ENCODE data around the gene ZNHIT6. TPM values are rescaled to one million over a fixed set of nuclear protein-coding genes. Genes with fewer than 3 reads are reported as not detected.

Gene ZNHIT6
- total RNA-seq, 1 donor from 2014 or later: 19.3 TPM

DNA sequence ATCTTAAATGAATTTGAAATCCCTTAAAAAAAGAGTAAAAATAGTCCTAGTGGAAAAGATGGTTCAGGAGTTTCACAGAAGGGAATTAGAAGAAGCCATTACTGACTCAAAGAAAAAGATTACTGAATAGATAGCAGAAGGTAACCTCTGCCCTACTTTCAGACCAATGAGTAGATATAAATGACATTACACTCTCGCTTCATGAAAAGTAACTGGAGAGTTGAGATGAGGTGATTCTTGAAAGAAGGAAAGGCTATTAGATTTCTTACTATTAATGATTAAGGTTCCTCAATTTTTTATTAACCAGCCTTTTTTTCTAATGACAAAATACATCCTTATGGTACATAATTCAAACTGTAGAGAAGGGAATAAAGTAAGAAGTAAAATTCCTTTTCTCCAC lies 99.4 kb downstream of the ZNHIT6 start:
- Mint-ChIP-seq H3K4me1 (ENCODE audit: unreplicated experiment) (peaks cover 29% of the 10 kb centered on the region), H3K9me3 (peaks cover 8% of the 10 kb centered on the region), H3K27me3 (no peaks in the 10 kb centered on the region), H3K4me3 (no peak overlapping the region), H3K36me3 (no peaks in the 10 kb centered on the region), H3K27ac (no peak overlapping the region)
- no peak for DNase-seq (ENCODE audit: extremely low spot score, unreplicated experiment)
- TF ChIP-seq, protein P1, sequence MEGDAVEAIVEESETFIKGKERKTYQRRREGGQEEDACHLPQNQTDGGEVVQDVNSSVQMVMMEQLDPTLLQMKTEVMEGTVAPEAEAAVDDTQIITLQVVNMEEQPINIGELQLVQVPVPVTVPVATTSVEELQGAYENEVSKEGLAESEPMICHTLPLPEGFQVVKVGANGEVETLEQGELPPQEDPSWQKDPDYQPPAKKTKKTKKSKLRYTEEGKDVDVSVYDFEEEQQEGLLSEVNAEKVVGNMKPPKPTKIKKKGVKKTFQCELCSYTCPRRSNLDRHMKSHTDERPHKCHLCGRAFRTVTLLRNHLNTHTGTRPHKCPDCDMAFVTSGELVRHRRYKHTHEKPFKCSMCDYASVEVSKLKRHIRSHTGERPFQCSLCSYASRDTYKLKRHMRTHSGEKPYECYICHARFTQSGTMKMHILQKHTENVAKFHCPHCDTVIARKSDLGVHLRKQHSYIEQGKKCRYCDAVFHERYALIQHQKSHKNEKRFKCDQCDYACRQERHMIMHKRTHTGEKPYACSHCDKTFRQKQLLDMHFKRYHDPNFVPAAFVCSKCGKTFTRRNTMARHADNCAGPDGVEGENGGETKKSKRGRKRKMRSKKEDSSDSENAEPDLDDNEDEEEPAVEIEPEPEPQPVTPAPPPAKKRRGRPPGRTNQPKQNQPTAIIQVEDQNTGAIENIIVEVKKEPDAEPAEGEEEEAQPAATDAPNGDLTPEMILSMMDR (conservative IDR thresholded peaks at IDR 0.05): no peak

DNA sequence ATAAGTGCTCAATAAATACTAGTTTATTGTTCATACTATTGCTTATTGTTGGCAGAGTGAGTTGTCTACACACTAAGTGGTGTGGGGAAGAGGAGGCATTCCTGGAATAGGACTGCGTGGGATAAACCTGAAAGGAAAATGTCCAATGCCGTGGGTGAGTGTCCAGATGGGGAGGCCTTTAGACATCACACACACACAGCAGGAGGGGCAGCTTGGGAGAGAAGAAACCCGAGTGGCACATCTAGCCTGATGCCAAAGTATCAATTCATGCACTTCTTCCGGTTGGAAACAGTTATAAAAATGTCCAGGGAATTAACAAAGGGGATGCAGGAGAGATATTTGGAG lies 100.3 kb downstream of the ZNHIT6 start:
- no peaks in the 10 kb centered on the region for H3K36me3 Mint-ChIP-seq
- H3K9me3 Mint-ChIP-seq: peaks cover 8% of the 10 kb centered on the region
- TF ChIP-seq, protein P1 (conservative IDR thresholded peaks at IDR 0.05): no peak
- H3K4me3 Mint-ChIP-seq: no peak overlapping the region
- H3K27me3 Mint-ChIP-seq: no peaks in the 10 kb centered on the region
- no peak for DNase-seq (ENCODE audit: extremely low spot score, unreplicated experiment)
- peak overlapping the region; percentile 68 for H3K27ac Mint-ChIP-seq
- H3K4me1 Mint-ChIP-seq (ENCODE audit: unreplicated experiment): peaks cover 26% of the 10 kb centered on the region

DNA sequence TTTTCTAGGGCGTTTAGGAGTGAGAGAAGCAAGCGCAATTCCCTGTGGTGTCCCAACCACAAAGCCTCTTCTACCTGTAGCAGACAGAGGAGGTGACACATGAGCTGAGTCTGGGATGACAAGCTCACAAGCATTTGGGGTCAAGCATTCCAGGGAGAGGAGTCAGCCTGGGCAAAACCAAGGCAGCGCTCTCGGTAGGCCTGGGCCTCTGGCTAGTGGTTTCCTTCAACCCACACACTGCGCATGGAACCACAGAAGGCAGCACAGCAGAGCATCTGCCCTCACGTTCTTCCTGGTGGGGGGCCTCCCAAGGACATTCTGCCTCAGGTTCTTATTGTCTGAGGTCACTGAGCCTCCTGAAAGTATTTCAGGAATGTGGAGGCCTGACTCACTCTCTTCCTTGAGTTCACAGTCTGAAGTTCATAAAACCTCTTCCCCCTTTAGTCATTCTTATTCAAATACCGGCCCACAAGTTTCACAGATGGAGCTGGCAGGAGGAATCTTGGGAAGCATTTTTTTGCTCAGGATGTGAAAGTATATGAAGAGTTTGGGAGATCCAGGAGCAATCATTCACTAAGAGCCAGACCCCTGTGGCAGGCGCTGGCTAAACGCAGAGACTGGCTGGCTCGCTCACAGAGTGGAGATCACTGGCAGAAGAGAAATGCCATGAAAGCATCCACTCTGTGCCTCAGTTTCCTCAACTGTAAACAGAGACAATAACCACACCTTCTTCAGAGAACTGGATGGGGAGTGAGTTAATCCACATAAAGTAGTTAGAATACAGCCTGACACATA lies 100.9 kb downstream of the ZNHIT6 start:
- TF ChIP-seq, protein P1 (conservative IDR thresholded peaks at IDR 0.05): no peak
- H3K27ac Mint-ChIP-seq: peak overlapping the region; percentile 68
- H3K27me3 Mint-ChIP-seq: no peaks in the 10 kb centered on the region
- H3K36me3 Mint-ChIP-seq: no peaks in the 10 kb centered on the region
- H3K4me1 Mint-ChIP-seq (ENCODE audit: unreplicated experiment): peaks cover 20% of the 10 kb centered on the region
- H3K4me3 Mint-ChIP-seq: no peak overlapping the region
- no peak for DNase-seq (ENCODE audit: extremely low spot score, unreplicated experiment)
- peaks cover 8% of the 10 kb centered on the region for H3K9me3 Mint-ChIP-seq

DNA sequence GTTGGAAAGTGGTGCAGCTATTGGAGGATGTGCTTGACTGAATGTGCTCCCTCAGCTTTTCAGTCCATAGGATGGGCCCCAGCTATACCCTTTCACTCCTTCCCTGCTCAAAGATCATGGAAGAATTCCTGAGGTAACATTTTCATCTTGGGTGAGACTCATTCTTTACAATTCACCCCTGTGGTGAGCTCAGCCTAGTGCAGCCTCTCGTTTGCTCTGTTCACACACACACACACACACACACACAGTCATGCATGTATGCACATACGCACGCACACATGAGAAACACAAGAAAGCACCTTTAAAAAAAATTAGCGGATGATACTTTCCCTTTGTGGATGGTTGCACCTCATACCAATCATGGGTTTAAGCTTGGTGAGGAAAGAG lies 101.8 kb downstream of the ZNHIT6 start:
- Mint-ChIP-seq H3K4me1 (ENCODE audit: unreplicated experiment) (peaks cover 11% of the 10 kb centered on the region), H3K27me3 (no peaks in the 10 kb centered on the region), H3K36me3 (no peaks in the 10 kb centered on the region), H3K4me3 (no peak overlapping the region), H3K27ac (no peak overlapping the region), H3K9me3 (peaks cover 8% of the 10 kb centered on the region)
- no peak for DNase-seq (ENCODE audit: extremely low spot score, unreplicated experiment)
- TF ChIP-seq, protein P1 (conservative IDR thresholded peaks at IDR 0.05): no peak

DNA sequence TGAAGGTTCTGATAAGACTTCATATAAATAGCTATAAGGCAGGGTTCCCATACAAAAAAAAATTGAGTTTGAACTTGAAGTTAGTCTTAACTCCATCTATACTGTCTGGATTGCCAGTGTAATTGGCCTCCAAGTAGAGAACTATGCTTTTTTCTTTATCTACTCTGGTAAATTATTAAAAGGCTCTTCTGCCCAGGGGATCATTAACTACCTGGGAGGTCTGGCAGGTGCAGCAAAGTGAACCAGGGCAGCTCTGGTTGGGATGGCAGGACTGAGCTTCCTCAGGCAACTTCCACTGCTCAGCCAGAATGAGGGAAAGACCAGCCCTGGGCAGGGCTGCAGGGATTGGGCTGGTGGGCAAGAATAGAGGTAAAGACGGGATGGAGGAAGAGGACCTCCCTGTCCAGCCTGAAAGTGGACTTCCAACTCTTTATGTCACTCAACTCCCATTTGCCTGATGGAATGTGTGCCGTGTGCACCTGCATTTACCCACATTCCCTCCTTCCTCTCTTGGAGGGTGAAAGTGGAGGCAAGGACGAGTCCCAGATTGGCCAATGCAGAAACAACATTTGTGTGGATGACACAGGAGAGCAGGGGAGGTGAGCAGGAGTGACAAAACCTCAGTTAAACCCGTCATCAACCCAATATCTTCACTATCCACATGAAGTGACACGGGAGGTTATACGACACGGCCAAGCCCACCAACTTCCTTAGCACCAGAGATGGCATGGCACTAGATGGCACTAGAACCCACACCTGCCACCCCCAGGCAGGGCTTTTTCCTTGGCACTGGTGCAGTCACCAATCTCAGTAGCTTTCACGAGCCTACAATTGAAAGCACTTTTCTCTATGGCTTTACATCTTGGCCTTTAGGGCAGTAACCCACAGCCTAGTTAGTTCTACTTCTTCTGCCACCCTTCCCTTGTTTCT lies 102.5 kb downstream of the ZNHIT6 start:
- Mint-ChIP-seq H3K27me3 (no peaks in the 10 kb centered on the region), H3K4me3 (no peak overlapping the region), H3K27ac (peak overlapping the region; percentile 37), H3K9me3 (peaks cover 8% of the 10 kb centered on the region), H3K4me1 (ENCODE audit: unreplicated experiment) (peaks cover 8% of the 10 kb centered on the region), H3K36me3 (no peaks in the 10 kb centered on the region)
- no peak for DNase-seq (ENCODE audit: extremely low spot score, unreplicated experiment)
- TF ChIP-seq, protein P1 (conservative IDR thresholded peaks at IDR 0.05): no peak
